ENCODE measurements around the gene BEST2.
A peak's percentile ranks its signal among the peaks of the same experiment; 100 is the strongest.
"Not testable (repeated sequence)": the region's sequence is repeated elsewhere in the genome, so short reads cannot be mapped to it uniquely, and the experiment has no call there.

BEST2 gene

DNA sequence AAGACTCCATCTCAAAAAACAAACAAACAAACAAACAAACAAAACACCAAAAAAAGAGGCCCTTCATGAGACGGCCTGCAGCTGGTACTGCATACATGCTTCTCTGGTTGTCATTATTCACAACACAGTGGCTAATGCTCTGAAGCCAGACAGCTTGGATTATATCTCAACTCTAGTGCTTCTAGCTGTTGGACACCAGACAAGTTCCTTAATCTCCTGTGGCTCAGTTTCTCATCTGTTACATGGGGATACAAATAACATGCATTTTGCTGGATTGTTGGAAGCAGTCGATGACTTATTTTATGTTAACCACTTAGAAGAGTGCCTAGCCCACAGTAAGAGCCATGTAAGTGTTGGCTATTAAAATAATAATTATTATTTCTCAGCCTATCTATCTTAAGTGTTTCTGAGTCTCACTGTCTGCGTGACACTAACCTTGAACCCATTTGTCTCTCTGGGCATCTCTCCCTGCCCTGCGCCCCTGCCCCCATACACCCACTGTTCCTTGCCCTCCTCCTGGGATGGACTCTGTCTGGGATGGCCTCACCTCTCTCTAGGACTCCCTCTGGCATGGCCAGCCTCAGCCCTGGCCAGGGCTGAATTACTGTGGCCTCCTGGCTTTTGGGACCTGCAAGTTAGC, 36.6 kb downstream of the BEST2 start:
- DNase-seq (ENCODE audit: low spot score) = no peak

DNA sequence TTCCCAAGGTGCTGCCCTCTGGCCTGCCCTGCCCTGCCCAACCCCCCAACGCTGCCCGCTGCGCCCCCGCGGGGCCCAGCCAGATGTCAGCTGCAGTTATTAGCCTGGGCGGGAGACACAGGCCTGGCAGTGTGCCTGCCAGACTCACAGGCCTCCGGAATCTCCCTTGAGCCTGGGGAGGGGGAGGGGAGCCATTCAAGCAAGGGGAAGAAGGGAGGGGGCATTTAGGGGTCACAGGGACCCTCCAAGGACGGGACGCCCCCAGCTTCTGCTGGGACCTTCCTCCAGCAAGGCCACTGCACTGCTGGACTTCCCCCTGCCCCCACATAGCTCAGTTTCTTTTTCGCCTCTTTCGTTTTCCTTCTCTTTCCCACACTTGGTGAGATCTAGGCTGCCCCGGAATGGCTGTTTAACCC, 37.1 kb downstream of the BEST2 start:
- peak; percentile 77 for DNase-seq (ENCODE audit: low spot score)

DNA sequence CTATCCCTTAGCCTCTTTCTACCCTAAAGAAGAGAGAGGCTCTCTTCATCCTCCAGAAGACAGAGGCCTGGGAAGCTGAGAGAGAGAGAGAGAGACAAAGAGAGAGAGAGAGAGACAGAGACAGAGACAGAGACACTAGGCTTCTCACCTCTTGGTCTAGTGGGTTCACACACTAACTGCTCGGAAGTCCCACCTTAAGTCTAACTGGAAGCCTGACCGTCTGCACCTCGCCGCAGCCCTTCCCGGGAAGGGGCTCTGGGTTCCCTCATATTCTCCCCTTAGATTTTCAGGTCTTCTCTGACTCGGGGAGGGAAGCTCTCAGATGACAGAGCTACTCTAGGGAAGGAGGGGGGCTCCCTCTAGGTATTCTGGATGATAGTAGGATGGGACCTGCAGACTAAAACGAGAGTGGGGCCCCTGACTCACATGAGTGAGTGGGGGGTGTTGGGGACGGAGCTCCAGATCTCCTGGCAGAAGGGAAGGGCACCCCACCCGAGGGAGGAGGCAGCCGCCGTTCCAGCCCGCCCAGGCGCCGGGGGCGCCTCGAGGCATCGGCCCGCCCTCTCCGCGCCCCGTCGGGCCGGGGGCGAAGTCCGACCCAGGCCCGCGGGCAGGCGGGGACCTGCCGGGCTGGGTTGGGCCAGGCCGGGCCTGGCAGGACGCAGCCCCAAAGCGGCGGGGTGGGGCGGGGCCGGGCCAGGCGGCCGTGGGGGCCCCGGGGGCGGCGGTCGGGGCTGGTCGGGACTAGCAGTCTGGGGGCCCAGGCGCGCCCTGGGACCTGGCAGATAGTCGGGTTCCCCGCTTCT, 37.7 kb downstream of the BEST2 start:
- no peak for DNase-seq (ENCODE audit: low spot score)

- DNase-seq (ENCODE audit: low spot score) = peak; percentile 95
Observed at GRCh38 chr19:12789904-12790619, 38.5 kb downstream of the BEST2 start.

DNA sequence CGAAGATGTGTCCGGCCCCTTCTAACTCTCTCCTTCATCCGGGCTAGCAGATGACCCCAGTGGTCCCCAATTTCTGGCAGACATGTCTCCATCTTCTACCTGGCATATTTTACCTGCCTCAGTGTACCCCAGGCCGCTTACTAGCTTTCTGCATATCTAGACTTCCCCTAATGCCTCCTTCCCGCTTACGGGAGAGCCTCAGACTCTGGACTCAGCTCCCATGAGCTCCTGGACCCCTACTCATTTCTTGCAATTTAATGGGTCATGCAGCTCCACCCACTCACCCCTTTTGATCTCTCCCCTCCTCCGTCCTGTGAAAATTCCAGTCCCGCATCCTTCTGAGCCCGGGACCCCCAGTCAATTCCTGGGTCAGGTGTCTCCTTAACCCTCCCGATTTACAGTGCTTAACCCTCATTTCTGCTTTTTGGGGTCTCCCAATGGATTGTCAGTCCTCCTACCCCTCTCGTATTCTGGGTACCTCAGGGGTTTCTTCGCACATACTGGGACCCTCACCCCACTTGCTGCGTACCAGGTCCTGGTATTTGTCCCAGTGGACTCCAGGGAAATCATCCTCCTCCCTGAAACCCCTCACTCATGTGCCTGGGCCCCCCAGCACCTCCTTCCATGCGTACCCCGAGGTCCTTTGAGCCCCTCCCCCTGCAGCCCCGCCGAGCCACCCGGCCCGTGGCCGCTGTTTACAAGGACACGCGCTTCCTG, 39.2 kb downstream of the BEST2 start:
- no peak for DNase-seq (ENCODE audit: low spot score)

GRCh38 chr19:12791345-12792050, 39.9 kb downstream of the BEST2 start, which contains the start of gene JUNB:
JUNB (plus strand) TSS chr19:12791486; CDS start chr19:12791772, 286 bp downstream.
- peak; percentile 91 for DNase-seq (ENCODE audit: low spot score)

- DNase-seq (ENCODE audit: low spot score) = peak; percentile 48
Observed at GRCh38 chr19:12792051-12792852, 40.7 kb downstream of the BEST2 start.

DNA sequence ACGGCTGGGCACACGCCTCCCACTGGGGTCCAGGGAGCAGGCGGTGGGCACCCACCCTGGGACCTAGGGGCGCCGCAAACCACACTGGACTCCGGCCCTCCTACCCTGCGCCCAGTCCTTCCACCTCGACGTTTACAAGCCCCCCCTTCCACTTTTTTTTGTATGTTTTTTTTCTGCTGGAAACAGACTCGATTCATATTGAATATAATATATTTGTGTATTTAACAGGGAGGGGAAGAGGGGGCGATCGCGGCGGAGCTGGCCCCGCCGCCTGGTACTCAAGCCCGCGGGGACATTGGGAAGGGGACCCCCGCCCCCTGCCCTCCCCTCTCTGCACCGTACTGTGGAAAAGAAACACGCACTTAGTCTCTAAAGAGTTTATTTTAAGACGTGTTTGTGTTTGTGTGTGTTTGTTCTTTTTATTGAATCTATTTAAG, 41.3 kb downstream of the BEST2 start:
- DNase-seq (ENCODE audit: low spot score) = no peak

- peak; percentile 93 for DNase-seq (ENCODE audit: low spot score)
Observed at GRCh38 chr19:12793290-12794195, 42.0 kb downstream of the BEST2 start.

- no peak for DNase-seq (ENCODE audit: low spot score)
Observed at GRCh38 chr19:12794196-12794941, 42.8 kb downstream of the BEST2 start.

GRCh38 chr19:12794971-12795381, 43.4 kb downstream of the BEST2 start:
- no peak for DNase-seq (ENCODE audit: low spot score)

DNA sequence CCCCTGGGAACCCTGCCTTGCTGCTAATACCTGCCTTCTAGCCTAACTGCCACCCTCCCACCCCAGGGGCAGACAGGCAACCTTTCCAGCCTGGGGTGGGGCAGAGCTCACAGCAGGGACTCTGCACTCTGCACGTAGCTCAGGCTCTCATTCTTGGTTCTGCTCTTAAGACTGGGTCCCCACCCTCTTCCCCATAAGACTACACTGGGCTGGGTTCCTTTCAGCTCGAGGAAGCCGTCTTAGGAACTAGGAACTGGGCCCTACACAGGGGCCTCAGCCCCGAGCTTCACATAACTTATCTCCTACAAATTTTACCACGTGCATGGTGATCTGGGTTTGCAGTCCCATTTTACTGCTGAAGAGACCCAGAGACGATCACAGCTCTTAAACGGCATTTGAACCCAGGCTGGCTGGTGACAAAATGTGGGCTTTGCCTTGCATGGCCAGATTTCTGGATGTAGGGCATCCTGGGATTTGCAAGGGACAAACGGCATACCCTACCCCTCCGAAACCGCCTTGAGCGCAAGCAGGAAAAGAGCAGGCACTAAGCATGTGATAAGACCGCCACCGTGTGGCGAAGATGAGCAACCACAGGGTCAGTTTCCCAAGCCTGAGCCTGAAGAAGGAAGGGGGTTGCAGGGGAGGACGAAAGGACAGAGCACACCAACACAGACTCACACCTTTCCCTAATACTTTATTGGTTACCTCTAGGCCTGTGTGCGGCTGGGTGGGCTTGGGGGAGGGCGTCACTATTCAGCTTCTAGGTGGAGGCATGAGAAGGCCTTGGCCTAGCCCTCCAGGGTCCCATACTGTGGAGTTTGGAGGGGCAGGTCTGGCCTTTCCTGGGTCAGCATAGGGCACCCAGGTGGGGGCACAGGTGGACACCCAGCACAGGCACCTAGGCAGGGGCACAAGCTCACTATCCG, 44.8 kb downstream of the BEST2 start:
- DNase-seq (ENCODE audit: low spot score) = peak; percentile 73

DNA sequence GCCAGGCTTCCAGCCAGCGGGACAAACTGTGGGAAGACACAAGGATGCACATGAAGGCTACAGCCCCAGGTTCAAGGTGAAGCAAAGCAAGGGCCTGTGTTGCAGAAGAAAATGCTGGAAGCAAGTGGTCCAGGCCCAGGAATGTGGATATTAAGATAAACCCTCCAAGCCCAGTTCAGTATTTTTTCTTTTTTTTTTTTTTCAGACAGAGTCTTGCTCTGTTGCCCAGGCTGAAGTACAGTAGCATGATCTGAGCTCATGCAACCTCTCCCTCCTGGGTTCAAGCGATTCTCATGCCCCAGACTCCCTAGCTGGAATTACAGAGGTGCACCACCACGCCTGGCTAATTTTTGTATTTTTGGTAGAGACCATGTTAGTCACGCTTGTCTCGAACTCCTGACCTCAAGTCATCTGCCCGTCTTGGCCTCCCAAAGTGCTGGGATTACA, 45.6 kb downstream of the BEST2 start:
- no peak for DNase-seq (ENCODE audit: low spot score)

DNA sequence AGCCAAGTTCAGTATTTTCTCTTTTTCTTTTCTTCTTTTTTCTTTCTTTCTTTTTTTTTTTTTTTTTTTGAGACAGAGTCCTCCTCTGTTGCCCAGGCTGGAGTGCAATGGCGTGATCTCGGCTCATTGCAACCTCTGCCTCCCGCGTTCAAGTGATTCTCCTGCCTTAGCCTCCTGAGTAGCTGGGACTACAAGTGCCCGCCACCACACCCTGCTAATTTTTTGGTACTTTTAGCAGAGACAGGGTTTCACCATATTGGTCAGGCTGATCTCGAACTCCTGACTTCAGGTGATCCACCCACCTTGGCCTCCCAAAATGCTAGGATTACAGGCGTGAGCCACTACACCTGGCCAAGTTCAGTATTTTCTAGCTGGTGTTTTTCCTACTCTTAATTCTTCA, 46.0 kb downstream of the BEST2 start:
- not testable (repeated sequence) for DNase-seq (ENCODE audit: low spot score)

- DNase-seq (ENCODE audit: low spot score) = no peak
Observed at GRCh38 chr19:12799742-12800465, 48.3 kb downstream of the BEST2 start.

- no peak for DNase-seq (ENCODE audit: low spot score)
Observed at GRCh38 chr19:12800466-12800770, 48.8 kb downstream of the BEST2 start.

DNA sequence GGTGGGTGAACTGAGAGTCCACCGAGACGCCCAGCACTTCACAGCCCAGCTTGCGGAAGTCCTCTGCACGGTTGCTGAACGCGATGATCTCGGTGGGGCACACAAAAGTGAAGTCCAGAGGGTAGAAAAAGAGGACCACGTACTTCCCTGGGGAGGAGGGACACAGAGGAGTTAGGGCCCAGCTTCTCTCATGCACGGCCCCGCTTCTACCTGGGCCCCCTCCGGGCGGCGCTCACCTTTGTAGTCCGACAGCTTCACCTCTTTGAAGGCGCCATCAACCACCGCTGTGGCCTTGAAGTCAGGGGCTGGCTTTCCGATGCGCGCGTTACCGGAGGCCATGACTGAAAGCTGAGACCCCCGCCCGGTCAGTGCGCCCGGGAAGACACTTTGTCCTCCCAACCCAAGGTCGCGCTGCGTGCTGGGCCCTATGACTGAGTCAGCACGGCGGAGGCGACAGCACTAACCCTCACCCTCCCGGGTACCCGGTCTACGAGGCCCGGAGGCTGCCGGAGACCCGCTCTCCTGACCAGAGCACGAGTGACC, 49.4 kb downstream of the BEST2 start:
- DNase-seq (ENCODE audit: low spot score) = no peak

All from D341Med (cell line).